HG03439 (cell line): Measurements from ENCODE around the gene C15orf39.

Experiments
- ATAC-seq: cut with Tn5 transposase; IDR thresholded peaks from one replicate; pipeline ENCODE4 v1.9.1; 2021; ENCODE audit warnings: mild to moderate bottlenecking, moderate library complexity; ENCODE audit not compliant: unreplicated experiment

The C15orf39 gene

DNA sequence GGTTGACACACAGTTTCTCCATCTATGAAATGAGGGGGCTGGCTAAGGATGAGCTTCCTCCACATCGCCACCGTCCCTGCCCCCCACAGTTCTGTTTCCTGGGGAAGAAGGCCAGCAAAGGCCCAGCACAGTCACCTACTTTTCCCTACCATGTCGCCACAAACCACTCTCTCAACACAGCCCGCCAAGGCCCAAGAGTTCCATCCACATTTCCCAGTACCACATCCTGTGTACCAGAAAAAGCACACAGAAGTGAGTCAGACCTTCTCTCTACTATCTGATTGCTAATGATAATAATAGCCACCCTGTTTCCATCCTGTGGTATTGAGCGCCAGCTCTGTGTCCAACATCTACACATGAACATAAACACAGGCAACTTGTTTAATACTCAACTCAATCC, 30.3 kb upstream of the C15orf39 start:
- no peak for ATAC-seq

DNA sequence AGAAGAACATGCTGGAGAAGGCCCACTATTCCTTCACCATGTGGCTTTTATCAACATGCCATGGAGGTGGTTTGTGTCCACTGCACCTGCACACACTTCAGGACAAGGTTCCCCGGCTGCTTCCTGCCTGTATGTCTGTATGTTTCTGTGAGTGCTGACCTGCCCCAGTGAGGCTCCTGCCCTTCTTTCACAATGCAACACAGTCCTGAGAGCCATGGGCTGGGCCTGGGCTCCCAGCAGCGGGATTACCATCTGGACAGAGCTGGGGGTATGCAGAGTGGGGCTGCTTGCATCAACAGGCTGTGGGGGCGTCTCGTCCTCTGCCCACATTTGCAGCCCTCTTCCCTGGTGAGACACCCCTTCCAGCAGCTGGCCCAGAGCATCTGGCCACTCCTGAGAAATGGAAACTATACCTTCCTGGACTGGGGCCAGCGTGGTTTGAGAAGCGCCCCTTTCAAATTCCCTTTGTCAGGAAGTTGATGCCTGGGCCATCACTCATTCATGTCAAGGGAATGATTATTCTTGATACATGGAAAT, 29.3 kb upstream of the C15orf39 start:
- ATAC-seq, result no peak

DNA sequence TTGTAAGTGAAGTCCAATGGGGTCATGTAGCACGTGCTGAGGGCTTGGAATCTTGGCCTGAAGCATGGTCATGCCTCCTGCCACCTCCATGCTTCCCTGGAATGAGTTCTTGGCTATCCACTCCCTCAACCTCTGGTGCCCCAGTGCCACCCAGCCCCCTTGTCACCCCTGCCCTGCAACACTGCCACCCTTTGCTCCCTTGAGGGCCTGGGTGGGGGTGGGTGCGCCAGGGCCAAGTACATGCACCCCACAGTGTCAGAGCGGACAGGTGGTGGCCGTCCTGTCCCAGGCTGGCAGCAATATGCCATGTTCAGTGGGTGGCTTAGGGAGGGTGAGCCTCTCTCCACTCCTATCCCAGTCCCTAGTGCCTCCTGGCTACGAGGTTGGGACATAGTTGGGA, 27.6 kb upstream of the C15orf39 start:
- ATAC-seq, result no peak

DNA sequence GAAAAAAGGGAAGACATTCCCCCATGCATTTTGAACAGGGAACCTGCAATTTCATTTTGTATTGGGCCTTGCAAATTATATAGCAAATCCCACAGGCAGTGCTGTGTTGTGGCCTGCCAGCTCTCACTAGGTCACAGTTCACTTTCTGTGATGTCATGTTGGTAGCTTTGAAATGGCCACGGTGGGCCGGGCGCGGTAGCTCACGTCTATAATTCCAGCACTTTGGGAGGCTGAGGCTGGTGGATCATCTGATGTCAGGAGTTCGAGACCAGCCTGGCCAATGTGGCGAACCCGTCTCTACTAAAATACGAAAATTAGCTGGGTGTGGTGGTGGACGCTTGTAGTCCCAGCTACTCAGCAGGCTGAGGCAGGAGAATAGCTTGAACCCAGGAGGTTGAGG, 27.0 kb upstream of the C15orf39 start:
- no peak for ATAC-seq

DNA sequence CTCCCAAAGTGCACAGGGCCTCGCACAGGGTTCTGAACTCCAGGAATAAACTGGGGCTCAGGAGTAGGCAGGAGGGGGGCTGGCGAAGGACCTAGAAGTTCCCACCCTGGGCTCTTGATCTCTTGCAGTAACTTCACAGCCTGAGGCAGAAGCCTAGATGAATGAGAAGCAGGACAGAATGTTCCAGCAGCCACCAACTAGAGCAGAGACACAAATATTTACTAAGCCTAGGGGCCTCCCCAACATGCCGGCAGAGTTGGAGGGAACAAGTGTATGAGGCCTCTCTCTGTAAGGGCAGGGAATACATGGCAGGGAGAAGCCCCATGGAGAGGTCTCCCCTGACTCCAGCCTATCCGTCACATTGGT, 25.3 kb upstream of the C15orf39 start:
- no peak for ATAC-seq

DNA sequence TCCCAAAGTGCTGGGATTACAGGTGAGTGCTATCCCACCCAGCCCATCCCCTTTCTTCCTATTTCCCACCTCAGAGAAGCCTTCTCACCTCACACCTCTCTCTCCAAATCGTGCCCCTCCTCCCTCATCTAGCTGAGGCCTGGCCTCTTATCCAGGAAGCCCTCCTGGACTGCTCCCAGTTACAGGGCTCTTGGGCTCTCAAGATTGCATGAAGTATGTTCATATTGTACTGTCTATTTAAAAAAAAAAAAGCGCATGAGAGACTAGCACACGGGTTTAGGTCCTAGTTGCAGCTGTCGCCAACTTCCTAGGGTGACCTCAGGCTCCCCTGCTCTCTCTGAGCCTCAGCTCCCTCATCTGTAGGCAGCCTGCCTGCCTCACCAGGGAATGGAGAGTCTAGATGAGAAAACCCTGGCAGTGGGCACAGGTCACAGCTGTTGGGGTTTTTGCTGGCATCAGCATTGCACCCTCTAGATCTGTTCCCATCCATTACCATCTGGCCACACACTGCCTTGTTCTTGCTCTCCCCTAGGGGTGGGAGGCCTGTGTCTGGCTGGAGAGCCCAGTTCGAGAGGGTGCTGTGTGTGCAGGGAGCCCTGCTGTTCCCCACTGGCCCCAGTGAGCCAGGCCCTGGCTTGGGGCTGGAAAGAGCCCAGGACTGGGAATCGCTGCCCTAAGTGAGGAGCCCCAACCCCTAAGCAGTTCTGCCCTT, 24.2 kb upstream of the C15orf39 start:
- ATAC-seq, result no peak

DNA sequence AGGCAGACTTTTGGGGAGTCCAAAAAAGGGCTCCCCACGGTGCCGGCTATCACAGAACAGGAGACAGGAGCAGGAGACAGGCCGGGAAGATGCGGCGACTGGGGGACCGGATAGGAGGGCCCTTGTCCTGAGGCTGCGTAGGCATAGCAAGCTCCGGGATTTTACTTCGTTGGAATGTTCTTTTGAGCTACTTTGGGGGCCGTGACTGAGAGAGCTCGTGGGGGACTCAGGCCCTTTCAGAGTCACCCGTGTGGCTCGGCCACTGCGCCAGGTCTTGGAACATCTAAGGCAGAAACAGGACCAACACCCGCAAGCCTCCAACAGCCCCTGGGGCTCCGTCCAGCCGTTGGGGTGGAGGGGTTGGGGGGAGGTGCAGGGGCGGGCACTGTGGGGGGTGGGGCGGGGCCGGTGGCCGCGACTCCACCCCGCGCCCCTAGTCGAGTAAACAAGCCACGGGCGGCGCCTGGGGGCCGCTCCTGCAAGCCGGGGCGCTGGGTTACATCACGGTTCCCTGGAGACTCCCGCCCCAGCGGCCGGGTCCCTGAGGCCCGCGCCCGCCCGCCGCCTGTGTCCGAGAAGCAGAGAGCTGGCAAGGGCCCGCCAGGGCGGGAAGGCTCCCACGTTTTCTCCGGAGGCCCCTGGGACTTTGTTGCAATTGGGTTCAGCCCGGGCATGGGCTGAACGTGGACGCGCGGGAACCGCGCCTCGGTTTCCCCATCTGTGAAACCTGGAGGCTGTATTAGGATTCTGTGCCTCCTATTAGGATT, 23.3 kb upstream of the C15orf39 start:
- ATAC-seq, result no peak

DNA sequence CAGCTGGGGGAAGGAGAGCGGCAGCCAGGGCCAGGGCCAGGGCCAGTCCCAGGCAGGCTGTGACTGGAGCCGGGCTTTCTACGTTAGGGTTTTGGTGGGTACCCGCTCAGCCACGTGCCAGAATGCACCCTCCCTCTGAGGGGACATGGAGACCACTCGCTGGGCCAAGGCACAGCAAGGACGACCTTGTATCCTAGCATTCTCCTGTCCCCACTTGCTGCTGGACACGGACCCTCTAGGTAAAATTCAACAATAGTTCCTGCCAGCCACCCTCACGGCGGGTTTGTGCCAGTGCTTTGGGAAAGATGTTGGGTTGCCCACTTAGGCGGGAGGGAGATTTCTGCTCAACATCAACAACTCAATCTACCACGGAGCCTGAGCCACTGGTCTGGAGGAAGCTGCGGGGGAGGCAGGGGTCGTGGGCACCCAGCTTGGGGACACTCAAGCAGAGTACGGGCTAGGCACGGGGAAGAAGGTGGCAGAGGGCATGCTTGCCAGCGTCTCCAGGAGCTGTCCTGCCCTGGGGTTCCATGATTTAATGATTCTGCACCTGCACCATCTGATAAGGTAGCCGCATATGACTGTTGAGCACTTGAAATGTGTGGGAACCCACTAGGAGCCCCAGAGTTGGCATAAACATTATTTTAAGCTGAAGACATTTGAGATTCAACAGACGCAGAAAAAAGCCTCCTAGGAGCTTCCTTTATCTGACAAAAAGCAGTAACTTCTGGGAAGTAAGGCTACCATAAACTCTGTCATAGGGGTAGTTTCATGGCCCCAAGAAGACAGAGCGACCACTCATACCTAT, 22.5 kb upstream of the C15orf39 start:
- ATAC-seq, result no peak

DNA sequence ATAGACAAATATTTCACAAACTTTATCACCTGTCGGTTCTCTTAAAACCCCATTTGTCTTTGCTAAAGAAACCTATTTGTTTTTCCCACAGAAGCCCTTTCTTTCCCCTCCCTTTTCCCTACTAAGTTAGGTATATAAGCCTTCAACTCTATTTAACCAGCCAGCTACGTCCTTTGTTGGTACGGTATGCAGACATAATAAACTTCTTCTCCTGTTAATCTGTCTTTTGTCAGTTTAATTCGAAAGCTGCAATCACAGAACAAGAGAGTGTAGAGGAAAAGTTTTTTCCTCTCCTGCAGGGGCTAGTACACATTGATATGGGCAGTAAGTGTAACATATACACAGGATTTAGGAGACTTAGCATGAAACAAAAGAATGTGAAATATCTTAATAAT, 21.9 kb upstream of the C15orf39 start:
- no peak for ATAC-seq

DNA sequence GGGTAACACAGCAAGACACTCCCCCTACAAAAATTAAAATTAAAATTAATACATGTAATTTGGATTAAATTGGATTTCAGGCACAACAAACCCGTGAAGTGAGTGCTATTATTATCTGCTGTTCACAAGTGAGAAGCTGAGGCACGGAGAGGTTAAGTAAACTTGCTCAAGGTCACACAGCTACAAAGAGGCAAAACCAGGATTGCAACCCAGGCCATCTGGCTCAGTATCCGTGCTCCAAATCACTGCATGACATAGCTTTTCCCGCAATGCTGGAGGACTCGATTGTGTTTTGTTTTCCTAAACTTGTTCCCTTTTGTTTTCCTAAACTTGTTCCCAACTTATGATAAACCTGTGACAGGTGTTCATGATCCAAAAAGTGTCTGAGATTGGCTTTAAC, 19.9 kb upstream of the C15orf39 start:
- no peak for ATAC-seq

DNA sequence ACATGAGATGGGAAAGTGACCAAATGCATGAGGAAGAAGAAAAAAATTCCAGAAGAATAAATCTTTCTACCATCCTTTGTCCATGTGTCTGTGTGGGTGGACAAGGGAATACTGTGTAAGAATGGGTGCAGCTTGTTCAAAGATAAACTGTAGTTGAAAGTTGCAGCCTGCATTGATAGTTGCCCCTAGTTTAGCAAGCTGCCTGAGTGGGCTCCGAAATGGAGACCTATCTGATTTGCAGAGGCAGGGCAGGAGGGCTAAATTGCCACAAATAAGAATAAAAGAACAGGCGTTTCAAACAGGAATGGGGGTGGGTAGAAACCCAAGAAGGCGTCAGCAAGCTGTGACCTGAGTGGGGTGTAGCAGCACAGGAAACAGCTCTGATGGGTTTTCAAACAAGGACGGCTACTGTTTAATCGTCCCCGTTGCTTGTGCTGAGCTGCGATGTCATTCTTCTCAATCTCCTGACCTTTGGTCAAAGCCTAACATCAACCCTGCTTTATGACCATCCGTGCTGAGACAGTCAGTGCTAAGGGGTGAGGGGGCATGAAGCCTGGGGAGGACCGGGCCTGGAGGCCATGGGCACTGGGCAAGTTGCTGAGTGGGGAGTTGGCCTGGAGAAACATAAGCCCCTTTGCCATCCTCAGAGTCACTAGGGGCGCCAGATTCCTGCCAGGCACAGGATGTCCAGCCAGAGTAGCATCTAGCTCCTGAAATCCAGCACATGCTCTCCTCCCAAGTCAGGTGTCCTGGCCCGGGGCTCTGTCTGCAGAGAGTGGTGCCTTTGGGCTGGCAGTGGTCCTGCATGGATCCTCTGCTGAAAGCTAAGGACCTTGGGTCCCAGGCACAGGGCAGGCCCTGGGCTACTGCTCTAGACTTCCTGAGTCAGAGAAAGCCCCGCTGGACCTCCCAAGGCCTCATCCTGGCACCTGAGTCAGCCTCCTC, 19.2 kb upstream of the C15orf39 start:
- ATAC-seq, result no peak

DNA sequence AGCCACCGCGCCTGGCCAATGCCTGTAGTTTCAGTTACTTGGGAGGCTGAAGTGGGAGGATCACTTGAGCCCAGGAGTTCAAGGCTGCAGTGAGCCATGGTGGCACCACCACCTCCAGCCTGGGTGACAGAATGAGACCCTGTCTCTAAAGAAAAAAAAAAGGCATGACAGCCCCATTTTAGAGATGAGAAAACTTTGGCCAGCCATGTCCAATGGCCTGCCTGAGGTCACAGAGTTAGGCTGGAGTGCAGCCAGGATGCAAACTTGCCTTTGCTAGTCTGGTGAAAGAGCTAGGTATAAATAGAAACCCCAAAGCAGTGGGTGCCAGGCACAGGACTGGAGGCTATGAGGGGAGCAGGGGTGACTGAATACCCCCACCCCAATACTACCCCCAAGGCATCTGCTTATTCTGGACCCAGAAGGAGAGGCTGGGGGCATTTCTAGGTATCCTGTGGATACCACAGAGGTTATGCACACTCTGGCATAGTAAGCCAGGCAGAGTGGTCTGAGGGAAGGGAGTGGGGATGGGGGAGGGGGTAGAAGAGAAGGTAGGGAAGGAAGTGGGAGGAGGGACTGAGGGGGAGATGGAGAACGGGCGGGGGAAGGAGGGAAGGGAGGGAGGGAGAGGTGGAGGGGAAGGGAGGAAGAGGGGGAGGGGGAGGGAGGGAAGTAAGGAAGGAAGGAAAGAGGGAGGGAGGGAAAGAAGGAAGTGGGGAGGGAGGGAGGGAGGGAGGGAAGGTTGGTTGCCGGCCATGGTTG, 16.2 kb upstream of the C15orf39 start:
- ATAC-seq, result no peak

DNA sequence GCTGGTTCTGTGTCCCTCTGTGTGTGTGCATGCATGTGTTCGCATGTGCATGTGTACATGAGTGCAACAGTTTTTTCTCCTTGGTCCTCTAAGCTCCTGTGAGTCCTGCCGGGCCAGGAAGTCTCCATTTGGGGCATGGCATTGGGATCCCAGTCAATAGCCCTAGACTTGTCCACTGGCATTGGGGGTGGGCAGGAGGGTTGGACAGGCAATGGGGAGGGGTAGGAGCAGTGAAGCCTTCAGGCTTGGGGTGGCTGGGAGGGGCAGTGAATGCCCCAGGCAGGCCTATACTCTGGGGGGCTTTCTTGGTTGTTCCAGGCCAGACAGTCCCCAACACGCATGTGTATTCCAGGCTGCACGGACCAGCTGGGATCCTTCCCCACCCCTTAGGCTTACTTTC, 15.6 kb upstream of the C15orf39 start:
- ATAC-seq, result no peak

DNA sequence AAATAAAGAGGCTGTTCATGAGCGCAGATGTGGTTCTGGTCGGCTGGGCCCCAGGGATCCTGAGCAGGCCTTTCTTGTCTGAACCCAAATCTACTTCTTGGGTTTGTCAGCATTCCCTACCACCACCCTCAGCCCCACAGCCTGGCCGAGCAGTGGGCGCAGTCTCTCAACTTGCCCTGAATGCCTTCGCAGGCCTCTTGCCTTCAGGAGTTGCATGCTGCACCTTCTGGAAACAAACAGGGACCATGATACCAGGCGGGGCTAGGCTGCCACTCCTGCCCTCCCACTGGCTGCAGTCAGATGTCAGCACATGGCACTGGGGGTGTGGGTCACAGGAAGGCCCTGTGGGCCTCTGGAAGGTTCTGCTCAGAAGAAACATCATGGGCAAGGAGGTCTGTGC, 13.2 kb upstream of the C15orf39 start:
- no peak for ATAC-seq

DNA sequence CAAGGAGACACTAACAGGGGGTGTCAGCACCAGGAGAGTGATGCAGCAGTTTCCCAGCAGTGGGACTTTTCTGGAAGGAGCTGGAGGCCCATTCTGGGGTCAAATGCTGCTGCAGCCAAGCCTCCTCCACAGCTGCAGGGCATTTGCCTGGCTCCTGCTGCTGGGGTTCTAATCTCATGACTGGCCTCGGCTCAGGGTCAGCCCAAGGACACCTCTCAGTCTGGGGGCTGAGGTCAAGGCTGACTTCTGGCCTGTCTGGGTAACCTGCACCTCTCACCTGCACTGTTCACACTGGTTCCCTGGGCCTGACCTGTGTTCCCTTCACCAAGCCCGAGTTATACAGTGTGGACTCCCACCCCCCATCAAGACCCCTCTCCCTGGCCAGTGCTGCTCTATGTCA, 10.4 kb upstream of the C15orf39 start:
- ATAC-seq, result no peak

DNA sequence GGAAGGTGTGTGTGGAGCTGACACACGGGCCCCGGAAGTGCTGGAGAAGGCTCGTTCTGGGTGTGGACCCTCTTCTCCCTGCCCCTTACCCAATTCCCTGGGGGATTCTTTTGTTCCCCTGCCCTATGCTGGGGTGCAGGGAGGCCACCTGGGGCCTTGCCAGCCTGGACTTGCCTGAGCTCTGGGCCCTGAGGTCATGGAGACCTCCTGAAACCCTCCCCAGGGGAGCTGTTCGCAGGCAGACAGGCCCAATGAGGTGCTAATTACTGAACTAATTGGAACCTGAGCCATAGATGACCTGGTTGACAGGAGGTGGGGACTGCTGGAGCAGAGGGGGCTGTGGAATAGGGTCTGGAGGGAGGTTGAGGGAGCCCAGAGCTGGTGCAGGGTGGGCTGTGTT, 9.4 kb upstream of the C15orf39 start:
- no peak for ATAC-seq

DNA sequence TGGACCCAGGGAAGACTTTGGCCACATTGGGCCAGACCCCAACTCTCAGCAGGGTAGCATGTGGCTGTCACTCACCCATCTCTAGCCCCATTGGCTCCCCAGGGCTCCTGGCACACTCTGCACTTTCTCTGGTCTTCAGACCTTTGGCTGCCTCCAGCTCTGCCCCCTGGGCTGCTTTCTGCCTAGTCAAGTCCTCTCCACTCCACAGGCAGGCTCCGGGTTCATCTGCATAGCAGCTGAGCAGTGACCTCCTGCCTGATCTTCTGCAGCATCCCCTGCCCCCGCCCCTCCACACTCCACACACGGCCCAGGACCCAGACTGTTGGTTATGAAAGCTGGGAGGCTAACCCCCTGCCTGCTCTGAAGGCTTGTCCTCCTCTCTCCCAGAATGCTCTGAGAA, 8.4 kb upstream of the C15orf39 start:
- ATAC-seq, result no peak

DNA sequence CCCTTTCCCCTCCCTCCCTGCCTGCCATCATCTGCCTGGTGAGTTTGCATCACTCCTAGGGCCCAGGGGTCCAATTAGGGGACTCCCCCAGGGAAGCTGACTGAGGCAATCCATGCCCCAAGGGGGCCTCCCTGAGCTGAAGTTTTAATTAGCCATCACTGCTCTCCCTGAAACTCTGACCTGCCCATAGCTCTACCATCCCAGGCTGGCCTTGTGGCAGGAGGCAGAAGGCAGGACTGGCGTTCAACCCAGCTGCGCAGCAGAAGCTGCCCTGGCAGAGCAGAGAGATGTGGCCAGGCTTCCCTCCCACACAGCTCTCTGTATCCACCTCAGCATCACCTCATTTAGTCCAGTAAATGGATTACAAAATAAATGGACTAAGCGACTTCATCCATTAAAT, 7.7 kb upstream of the C15orf39 start:
- no peak for ATAC-seq

DNA sequence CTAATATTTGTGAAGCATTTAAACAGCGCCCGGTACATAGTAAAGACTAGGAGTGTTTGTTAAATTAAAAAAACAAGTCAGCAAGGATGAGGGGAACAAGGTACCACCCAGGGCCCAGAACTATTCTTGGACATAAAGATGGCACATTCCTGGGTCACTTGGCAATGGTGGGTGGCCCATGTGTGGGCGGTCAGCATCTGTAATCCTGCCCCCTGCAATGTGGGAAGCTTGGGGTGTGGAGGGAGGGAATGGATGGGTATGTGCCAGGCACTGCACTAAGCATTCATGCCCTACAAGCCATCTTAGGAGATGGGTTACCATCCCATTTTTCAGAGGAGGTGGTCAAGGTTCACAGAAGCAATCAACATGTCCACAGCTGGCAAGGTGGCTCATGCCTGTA, 7.3 kb upstream of the C15orf39 start:
- ATAC-seq, result no peak
